Measurements from ENCODE around the gene EPHA4.

Gene EPHA4

DNA sequence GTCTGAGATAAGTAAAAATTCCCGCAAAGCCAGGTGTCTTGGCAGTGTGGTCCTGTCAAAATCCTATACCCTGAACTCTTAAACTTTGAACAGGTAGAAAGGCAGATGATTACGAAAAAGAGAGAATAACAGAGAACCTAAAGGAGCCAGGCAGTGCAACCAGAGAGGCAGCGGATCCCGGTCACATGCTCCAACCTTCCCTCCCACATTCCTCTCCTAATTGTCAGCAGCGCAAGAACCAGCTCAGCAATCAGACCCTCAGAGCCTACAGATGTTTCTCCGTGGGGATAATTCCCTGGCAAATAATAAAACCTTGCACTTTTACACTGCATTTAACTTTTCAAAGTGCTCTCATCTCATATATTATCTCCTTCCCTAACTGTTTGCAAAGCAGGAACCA, 124.8 kb downstream of the EPHA4 start:
- no peak for DNase-seq (ENCODE audit: low read depth in 1 of 2, low spot score in 1 of 2)

GRCh38 chr2:221446140-221446539, 126.0 kb downstream of the EPHA4 start:
- DNase-seq (ENCODE audit: low read depth in 1 of 2, low spot score in 1 of 2): no peak

DNA sequence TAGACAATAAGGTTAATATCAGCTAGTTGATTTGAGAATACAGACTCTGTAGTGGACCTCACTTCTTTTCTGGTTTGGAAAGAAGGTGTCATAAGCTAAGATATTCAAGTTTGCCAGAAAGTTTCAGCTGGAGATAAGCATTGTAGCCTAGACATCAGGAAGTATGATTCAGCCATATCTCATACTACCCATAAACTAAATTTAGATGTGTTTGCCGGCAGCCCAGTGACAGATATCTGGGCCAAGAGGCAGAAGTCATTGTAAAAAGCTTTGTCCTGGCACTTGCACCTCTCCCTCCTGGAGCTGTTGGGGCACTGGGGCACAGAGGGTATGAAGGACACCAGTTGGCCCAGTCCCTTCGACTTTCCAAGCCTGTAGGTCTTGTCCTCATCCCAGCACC, 128.0 kb downstream of the EPHA4 start:
- DNase-seq (ENCODE audit: low read depth in 1 of 2, low spot score in 1 of 2): no peak

DNA sequence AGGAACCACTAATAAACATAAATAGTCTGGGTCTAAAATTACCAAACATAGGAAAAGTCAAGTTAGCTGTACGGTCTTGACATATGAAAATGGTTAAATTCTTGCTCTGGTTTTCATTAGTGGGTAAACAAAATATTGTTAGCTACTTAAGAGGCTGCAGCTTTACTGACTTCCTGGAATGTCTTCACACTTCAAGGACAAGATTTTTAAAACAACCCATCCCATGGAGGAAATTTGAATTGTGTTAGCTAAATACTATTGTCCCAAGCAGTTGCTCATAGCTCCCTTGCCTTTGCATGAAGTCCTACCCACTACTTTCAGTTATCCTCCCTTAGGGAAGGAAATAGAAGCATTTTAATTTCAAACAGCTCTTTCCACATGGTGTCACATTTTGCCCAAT, 128.5 kb downstream of the EPHA4 start:
- DNase-seq (ENCODE audit: low read depth in 1 of 2, low spot score in 1 of 2): no peak

GRCh38 chr2:221442128-221442527, 130.0 kb downstream of the EPHA4 start:
- no peak for DNase-seq (ENCODE audit: low read depth in 1 of 2, low spot score in 1 of 2)

GRCh38 chr2:221439761-221440479, 132.2 kb downstream of the EPHA4 start:
- DNase-seq (ENCODE audit: low read depth in 1 of 2, low spot score in 1 of 2): no peak

DNA sequence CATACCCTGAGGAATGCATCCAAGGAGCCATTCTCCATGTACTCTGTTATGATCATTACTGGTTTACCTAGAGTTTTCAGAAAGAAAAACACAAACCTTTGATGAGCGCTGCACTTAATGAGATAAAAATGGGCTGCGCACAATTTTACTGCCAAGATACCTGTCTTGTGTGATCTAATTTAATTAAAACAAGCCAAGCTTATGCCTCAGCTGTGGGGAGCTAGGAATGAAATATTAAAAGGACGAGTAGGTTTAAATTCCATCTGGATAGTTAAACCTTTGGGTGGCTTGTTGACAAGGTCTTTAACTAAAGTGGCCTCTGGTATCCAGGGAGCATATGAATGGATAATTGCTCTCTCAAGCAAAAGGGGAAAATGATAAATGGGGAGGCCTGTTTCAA, 135.0 kb downstream of the EPHA4 start:
- DNase-seq (ENCODE audit: low read depth in 1 of 2, low spot score in 1 of 2): no peak

GRCh38 chr2:221435171-221435570, 136.9 kb downstream of the EPHA4 start:
- no peak for DNase-seq (ENCODE audit: low read depth in 1 of 2, low spot score in 1 of 2)

- no peak for DNase-seq (ENCODE audit: low read depth in 1 of 2, low spot score in 1 of 2)
Measured at GRCh38 chr2:221434142-221434541, 138.0 kb downstream of the EPHA4 start.

GRCh38 chr2:221431477-221431876, 140.6 kb downstream of the EPHA4 start:
- no peak for DNase-seq (ENCODE audit: low read depth in 1 of 2, low spot score in 1 of 2)

DNA sequence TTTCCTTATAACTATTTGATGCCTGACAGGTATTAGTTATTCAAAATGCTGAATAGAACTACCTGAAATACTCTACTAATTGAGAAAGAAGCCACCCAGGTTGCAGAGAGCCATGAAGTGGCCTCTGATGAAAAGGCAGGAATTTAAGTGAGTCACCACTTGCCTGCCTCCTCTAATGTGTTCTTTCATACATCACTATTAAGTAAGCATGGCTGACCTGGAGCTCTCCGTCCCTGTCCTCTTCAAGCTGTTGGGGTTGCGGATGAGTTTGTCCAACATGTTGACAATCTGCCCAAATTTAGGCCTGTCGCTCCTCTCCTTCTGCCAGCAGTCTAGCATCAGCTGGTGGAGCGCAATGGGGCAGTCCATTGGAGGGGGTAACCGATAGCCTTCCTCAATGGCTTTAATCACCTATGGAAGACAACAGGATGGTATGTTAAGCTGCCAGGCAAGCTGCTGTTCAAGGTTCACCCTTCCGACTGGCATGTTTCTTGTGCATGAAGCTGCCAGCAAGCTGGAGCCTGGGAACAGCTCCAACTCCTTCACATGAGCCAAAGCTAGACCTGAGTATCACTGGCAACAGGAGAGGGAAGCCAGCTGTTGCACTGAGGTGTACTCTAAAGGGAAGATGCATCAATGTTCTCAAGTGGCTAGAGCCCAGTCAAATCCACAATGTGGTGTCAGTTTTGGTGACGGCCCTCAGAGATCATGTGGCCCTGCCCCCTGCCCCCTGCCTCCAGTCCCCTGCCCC, 142.2 kb downstream of the EPHA4 start:
- no peak for DNase-seq (ENCODE audit: low read depth in 1 of 2, low spot score in 1 of 2)

DNA sequence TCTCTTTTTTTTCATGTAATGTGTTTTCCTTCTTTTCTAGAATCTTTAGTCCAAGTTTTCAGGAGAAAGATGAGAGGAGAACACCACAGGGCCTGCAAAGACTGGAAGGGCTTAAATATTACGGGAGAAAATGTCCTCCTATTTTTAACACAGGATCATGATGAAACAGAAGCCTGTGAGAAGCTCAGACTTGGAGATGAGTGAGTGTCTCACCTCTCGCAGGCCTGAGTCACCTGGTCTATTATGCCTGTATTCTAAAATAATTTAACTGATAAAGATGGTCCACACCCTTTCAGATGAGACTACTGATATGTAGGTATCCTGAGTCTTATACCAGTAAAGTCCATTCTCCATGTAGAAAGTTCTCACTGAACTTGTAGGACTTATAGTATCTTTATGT, 143.2 kb downstream of the EPHA4 start:
- DNase-seq (ENCODE audit: low read depth in 1 of 2, low spot score in 1 of 2): no peak

DNA sequence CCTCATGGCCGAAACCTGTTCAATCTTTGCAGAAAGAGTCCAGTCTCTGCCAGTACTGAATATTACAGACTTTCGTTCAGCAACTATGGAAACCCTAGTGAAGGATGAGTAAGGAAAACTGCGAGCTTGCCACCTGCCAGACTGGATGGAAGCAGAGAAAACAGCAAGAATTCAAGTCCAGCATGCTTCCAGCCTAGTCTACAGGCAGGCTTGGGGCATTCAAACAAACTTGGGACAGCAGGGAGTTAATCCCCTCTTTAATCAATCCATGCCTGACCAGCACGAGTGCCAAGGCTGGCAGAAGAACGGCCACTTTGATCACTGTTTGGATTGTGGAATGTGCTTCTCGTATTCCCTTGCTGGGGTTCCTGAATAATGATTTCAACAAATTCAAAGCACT, 145.2 kb downstream of the EPHA4 start:
- DNase-seq (ENCODE audit: low read depth in 1 of 2, low spot score in 1 of 2): no peak

DNA sequence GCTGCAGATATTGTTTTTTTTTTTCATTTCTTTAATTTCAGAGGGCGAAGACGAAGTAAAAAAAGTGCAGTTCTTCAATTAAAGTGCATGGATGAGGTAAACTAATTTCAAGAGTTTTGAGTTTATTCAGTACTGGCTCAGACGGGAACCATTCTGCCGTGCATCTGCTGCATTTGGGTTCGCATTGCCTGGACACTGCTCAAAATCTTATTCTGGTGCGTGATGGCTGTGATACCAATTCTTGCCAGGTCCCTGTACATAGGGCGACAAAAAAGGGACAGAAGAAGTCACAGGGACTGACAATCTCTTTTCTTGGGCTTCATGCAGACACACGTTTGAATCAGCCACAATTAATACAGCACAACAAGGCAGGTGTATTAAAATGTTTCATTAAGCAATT, 146.2 kb downstream of the EPHA4 start:
- DNase-seq (ENCODE audit: low read depth in 1 of 2, low spot score in 1 of 2): no peak

DNA sequence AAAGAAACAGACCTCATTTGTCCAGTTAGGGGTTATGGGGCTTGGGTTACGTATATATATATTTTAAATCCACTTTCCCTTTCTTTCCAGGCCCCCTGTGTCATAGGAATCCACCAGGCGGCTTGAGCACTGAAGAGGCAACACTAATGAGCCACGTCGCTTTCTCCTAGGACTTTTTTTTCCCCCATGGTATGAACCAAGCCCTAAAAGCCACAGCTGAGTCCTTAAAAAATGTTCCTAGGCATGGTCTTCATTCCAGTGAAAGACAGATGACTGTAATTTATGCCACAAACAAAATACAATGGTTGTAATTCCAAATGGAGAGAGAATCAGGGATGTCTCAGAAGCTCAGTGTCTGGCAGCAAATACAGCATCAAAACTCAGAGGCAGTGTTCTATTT, 146.8 kb downstream of the EPHA4 start:
- no peak for DNase-seq (ENCODE audit: low read depth in 1 of 2, low spot score in 1 of 2)

GRCh38 chr2:221423210-221423804, 148.8 kb downstream of the EPHA4 start:
- no peak for DNase-seq (ENCODE audit: low read depth in 1 of 2, low spot score in 1 of 2)

- DNase-seq (ENCODE audit: low read depth in 1 of 2, low spot score in 1 of 2): no peak
Measured at GRCh38 chr2:221422516-221423209, 149.4 kb downstream of the EPHA4 start.

GRCh38 chr2:221420245-221420644, 151.9 kb downstream of the EPHA4 start:
- DNase-seq (ENCODE audit: low read depth in 1 of 2, low spot score in 1 of 2): no peak

DNA sequence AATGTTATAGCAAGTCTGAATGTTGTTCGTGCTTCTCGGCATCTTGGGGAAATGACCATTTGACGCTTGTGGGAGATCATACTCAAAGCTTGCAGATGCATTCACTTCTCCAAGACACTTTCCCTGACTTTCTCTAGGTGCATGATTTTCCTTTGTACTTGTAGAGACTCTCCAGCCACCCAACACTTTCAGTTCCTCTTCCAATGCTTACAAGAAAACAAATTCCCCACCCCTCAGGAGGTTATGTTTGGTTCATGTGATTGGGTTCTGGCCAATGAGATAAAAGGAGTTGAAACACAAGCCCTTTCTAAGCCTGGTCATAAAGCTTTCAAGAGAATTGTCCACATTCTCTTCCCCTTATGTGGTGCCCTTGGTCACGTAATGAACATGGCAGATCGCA, 156.3 kb downstream of the EPHA4 start:
- no peak for DNase-seq (ENCODE audit: low read depth in 1 of 2, low spot score in 1 of 2)

DNA sequence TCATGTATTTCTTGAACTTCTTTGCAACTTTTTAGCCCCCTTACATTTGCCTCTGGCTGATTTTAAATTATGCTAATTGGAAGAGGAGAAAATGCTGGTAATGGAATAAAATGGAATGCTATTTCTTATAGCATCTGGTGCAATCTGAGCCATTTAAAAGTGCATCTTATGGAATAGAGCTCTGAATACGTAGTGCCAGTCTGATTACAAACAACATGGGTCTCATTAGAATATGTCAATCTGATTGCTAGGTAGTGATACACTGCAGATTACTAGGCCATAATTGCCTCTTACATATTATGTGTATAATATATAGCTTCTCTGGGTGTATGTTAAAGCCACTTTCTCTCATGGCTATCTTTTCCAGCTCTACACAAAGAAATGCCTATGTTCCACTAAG, 159.1 kb downstream of the EPHA4 start:
- DNase-seq (ENCODE audit: low read depth in 1 of 2, low spot score in 1 of 2): no peak

GRCh38 chr2:221410487-221410886, 161.6 kb downstream of the EPHA4 start:
- DNase-seq (ENCODE audit: low read depth in 1 of 2, low spot score in 1 of 2): no peak

DNA sequence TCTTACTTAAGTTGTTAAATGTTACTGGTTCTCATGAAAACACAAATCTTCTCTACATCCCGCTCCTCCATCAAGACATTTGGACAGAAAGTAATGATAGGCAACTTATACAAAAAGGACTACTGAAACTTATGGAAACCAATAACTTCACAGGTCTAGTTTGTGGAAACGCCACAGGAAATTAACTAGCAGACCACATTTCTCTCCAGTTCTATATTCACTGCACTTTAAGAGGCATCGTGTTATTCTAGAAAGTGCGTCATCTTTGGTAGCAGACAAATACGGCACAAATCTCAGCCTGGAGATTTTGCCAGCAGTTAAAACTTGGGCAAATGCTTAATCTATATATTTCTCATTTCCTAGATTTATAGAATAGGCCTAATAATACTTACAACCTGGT, 164.3 kb downstream of the EPHA4 start:
- no peak for DNase-seq (ENCODE audit: low read depth in 1 of 2, low spot score in 1 of 2)
